Measurements from ENCODE around the gene MLKL. TPM values are rescaled to one million over a fixed set of nuclear protein-coding genes. Genes with fewer than 3 reads are reported as not detected.

Gene MLKL
- total RNA-seq, 1 donor: 10.8 TPM

DNA sequence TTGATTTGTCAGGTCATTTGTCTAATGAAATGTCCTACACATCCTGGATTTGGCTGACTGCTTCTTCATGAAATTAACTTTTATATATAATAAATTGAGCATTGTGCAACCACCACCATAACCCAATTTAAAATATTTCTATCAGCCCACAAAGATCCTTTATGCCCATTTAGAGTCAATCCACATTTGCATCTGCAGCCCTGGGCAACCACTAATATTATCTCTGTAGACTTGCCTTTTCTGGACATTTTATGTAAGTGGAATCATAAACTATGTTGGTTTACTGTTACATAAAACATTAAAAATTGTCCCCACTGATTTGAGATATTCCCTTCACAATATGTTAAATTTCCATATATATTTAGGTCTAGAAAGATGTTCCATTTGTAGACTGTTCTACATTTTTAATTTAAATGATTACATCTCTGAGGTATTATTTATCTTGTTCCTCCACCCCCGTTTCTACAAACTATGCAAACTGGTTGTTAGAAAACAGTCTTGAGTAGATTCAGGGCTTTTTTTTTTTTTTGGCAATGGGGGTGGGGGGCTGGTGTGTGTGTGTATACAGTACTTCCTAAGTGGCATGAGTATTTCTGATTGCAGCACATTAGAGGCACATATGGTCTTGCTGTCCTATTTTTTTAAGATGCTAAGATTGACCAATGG lies 50.7 kb downstream of the MLKL start:
- H3K4me3 ChIP-seq (ENCODE audit: low read depth, low read length): no peak overlapping the region
- DNase-seq (ENCODE audit: low read depth): no peak
- TF ChIP-seq CTCF (IDR thresholded peaks at IDR 0.05; ENCODE audit: insufficient read depth, low read length): no peak

GRCh38 chr16:74641969-74642368 lies 58.7 kb downstream of the MLKL start:
- H3K4me3 ChIP-seq (ENCODE audit: low read depth, low read length): no peak overlapping the region
- TF ChIP-seq CTCF (IDR thresholded peaks at IDR 0.05; ENCODE audit: insufficient read depth, low read length): no peak
- no peak for DNase-seq (ENCODE audit: low read depth)

GRCh38 chr16:74637742-74638453 lies 62.8 kb downstream of the MLKL start:
- no peak for TF ChIP-seq CTCF (IDR thresholded peaks at IDR 0.05; ENCODE audit: insufficient read depth, low read length)
- no peak overlapping the region for H3K4me3 ChIP-seq (ENCODE audit: low read depth, low read length)
- no peak for DNase-seq (ENCODE audit: low read depth)

DNA sequence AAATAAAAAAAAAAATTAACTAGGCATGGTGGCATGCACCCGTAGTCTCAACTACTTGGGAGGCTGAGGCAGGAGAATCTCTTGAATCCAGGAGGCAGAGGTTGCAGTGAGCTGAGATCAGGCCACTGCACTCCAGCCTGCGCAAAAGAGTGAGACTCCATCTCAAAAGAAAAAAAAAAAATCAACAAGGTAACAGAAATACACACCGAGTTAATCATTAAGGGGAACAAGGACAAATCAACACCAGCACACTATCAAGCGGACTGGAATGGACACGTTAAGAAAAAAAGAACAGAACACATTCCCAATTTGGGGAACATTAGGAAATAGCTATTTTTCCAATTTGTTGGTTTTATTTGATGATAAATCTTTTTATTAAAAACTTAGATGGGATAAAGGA lies 65.4 kb downstream of the MLKL start:
- no peak overlapping the region for H3K4me3 ChIP-seq (ENCODE audit: low read depth, low read length)
- TF ChIP-seq CTCF (IDR thresholded peaks at IDR 0.05; ENCODE audit: insufficient read depth, low read length): no peak
- DNase-seq (ENCODE audit: low read depth): no peak

GRCh38 chr16:74633686-74634085 lies 67.0 kb downstream of the MLKL start:
- no peak overlapping the region for H3K4me3 ChIP-seq (ENCODE audit: low read depth, low read length)
- no peak for TF ChIP-seq CTCF (IDR thresholded peaks at IDR 0.05; ENCODE audit: insufficient read depth, low read length)
- no peak for DNase-seq (ENCODE audit: low read depth)

DNA sequence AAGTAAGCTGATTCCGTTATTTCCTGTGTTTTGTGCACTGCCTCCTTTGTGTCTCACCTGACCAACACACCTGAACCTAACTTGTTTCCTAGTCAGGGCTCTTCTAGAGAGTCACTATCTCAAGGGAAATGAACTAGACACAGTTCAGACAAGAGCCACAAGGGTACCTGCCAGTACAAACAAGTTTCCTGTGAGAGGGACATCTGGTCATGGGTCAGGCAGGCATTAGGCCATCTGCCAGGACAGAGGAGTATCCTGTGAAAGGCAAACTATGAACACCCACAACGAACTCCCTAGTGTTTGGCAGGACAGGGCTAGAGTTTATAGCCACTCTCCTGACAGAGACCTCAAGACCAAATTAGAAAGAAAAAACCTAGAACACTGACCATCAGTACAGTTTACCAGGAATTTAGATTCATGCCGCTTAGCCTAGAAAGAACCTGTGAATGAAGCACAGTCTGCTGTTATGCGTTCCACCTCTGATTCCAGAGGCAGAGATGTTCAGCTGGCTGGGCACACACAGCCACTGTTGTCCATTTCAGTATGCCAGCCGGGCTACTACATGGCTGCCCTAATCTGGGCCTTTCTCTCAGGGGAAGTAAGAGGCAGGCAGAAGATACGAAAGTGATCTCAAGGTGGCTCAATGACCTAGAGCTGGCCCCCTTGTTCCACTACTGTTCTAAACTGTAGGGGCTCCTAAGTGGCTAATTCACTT lies 73.0 kb downstream of the MLKL start:
- no peak for DNase-seq (ENCODE audit: low read depth)
- TF ChIP-seq CTCF (IDR thresholded peaks at IDR 0.05; ENCODE audit: insufficient read depth, low read length): no peak
- H3K4me3 ChIP-seq (ENCODE audit: low read depth, low read length): no peak overlapping the region

All from fibroblast of the aortic adventitia (primary cell).